Ovary (tissue), 3 donors: ENCODE data around the gene SPATA24.

Experiments
- EP300 ChIP-seq: sonication (generic); formaldehyde crosslinking; IDR thresholded peaks from one replicate; pipeline ENCODE4 v1.6.1; 2017; ENCODE audit warnings: antibody characterized with exemption
- POLR2A ChIP-seq: fragments of 450-650 bp; IDR thresholded peaks from one replicate; pipeline ENCODE4 v1.6.1; 2017; ENCODE audit warnings: antibody characterized with exemption, mild to moderate bottlenecking, moderate library complexity
- TF ChIP-seq, protein P1 (sequence below), 3 donors: fragments of 450-650 bp in 2 of 3; fragments of 200-600 bp in 1 of 3; IDR thresholded peaks; one replicate each; pipeline versions ENCODE4 v1.5.1 to v1.8.0; 2016 to 2022; ENCODE audit warnings: antibody characterized with exemption in 3 of 3, mild to moderate bottlenecking in 1 of 3
- donor health status: DM: no; HTN: no; CAD: no.

DNA sequence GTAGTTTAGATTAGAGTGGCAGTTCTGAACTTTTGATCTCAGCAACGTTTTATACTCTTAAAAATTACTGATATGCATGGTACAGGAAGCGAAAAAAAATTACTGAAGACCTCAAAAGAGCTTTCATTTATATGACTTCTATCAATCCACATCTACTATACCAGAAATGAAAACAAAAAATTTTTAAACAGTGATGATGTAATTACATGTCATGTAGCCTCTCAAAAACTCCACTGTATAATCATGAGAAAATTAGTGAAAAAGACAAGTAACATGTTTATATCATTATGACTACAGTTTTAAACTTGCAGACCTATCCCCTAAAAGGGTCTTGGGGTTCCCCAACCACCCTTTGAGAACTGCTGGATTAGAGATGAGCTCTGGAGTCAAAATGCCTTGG, 26.1 kb upstream of the SPATA24 start:
- no peak for TF ChIP-seq EP300
- TF ChIP-seq, protein P1, sequence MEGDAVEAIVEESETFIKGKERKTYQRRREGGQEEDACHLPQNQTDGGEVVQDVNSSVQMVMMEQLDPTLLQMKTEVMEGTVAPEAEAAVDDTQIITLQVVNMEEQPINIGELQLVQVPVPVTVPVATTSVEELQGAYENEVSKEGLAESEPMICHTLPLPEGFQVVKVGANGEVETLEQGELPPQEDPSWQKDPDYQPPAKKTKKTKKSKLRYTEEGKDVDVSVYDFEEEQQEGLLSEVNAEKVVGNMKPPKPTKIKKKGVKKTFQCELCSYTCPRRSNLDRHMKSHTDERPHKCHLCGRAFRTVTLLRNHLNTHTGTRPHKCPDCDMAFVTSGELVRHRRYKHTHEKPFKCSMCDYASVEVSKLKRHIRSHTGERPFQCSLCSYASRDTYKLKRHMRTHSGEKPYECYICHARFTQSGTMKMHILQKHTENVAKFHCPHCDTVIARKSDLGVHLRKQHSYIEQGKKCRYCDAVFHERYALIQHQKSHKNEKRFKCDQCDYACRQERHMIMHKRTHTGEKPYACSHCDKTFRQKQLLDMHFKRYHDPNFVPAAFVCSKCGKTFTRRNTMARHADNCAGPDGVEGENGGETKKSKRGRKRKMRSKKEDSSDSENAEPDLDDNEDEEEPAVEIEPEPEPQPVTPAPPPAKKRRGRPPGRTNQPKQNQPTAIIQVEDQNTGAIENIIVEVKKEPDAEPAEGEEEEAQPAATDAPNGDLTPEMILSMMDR (IDR thresholded peaks at IDR 0.05): no peak
- TF ChIP-seq POLR2A: no peak
